ENCODE results near the gene CBLN3. TPM values are rescaled to one million over a fixed set of nuclear protein-coding genes. Genes with fewer than 3 reads are reported as not detected.

The CBLN3 gene
- 1.0 TPM for total RNA-seq (2021; ENCODE audit: unreplicated experiment)
- 1.6 TPM for polyA plus RNA-seq (2012; ENCODE audit: insufficient read length)
- Bru-seq, nascent RNA: percentile 28 among the genes with signal in this experiment
- percentile 27 among the genes with signal in this experiment for BruChase-seq, experiment 1, labeled RNA remaining after a 2-hour chase
- BruChase-seq, experiment 2, labeled RNA remaining after a 6-hour chase: percentile 30 among the genes with signal in this experiment
- long read RNA-seq: 0 reads

DNA sequence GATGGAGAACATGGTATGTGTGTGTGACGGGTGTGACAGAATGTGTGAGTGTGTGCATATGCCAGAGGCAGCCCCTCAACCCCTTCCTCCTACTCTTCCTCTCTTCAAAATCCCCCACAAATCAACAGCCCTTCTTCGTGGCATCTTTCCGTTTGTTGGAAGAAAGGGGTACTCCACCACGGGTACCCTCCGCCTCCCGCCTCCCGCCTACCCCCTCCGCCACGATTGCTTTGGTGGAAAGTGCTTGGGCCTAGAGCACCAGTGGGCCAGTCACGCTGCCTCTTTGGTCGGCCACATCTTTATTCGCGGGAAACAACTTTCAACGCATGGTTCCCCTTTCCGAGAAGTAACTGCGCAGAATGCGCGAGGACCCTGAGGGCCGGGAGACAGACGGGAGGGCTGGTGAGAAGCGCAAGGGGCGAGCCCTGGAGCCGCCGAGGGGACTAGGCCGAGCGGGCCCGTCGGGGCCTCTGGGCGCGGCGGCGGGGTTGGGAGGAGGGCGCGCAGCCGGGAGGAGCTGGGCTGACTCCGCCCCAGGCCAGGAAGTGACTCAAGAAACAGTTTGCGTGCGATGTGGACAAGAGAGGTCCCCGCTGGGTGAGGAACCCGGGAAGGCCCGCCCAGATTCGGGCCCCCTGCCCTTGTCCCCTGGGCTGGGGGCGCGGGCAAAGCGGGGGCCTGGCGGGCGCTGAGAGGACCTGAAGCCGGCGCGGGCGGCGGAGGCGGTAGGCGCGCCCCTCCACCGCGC lies at the start of gene CBLN3, which contains the start of gene KHNYN:
TSS of gene CBLN3 (minus strand) at position 274 of the 748 bp plus-strand sequence. CDS start 614 bp downstream, outside the sequence.
TSS of gene KHNYN (plus strand) at position 560 of the 748 bp plus-strand sequence. CDS start 777 bp downstream, outside the sequence.
- peak within 1 kb of the TSS; percentile 74 to 84 for H3K4me3 ChIP-seq (ENCODE audit: low read depth in 2 of 2, low read length in 2 of 2)
- POLR2A ChIA-PET: no interaction called here
- DNase-seq (ENCODE audit: low read depth, low spot score): no peak
- no TSS peak for BruUV-seq (replicated peaks)
- H3K36me3 ChIP-seq (ENCODE audit: control insufficient read depth, insufficient read depth, low read length): peaks cover 6% of the 10 kb centered on the region
- in situ Hi-C loops (cut with HindIII; ENCODE audit: low pct_unique_long_range_greater_than_20kb, low sequenced_read_pairs): loop anchor here (10.0 kb wide), 1 partner anchor 95 kb away; the partner anchor contains the start of genes ADCY4 and RIPK3
- peaks cover 8% of the 10 kb centered on the region for H3K4me1 ChIP-seq (ENCODE audit: control insufficient read depth, insufficient read depth, low read length)
- intact Hi-C loops (cut with micrococcal nuclease; ENCODE audit: unreplicated experiment): loop anchor here (2.0 kb wide), 1 partner anchor 97 kb away; no protein-coding TSS in a partner anchor
- peak within 1 kb of the TSS; percentile 91 for H3K27ac ChIP-seq (ENCODE audit: low read length)
- CTCF ChIA-PET: interaction anchor here (2.9 kb wide), 1 partner anchor 64 kb away, joined by 46 read pairs; no protein-coding TSS in a partner anchor
- H3K27me3 ChIP-seq (ENCODE audit: control insufficient read depth, insufficient read depth, low read length): no peaks in the 10 kb centered on the region
- TF ChIP-seq SIN3A (IDR thresholded peaks at IDR 0.05; ENCODE audit: borderline replicate concordance, insufficient read depth, low read depth, low read length) (0 out of 2 replicates have a peak, but pooled peaks have one; percentile 24), TCF7L2 (IDR thresholded peaks at IDR 0.05; ENCODE audit: low read depth, low read length) (no peak), CTCF (IDR thresholded peaks at IDR 0.05) (no peak), POLR2AphosphoS5 (IDR thresholded peaks at IDR 0.05; ENCODE audit: low read depth, low read length) (peak; percentile 78), REST (IDR thresholded peaks at IDR 0.05; ENCODE audit: insufficient read depth in 1 of 2, low read depth in 2 of 2, low read length in 1 of 2) (no peak)
- peak; percentile 91 for ATAC-seq
- H3K9me3 ChIP-seq (ENCODE audit: control insufficient read depth, insufficient read depth, low read depth, low read length): no peaks in the 10 kb centered on the region

DNA sequence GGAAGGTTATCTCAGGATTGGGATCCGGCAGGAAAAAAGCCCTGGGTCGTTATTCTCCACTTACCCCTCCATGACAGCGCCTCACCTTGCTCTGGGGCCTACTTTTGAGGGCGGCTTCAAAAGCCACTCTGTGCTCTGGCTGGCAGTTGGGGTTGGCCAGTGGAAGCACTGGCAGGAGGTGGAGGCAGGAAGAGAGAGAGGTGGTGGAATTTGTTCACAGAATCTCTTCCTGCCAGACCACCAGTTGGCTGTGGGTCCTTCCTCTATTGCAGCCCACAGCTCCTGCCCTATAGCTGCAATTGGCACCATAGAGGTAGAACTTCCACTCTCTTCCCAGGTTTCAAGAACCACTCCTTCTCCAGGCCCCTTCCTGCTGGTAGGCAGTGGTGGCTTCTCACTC lies 45.8 kb upstream of the CBLN3 start:
- BruUV-seq (replicated peaks): no TSS peak
- TF ChIP-seq CTCF (IDR thresholded peaks at IDR 0.05) (no peak), TCF7L2 (IDR thresholded peaks at IDR 0.05; ENCODE audit: low read depth, low read length) (no peak), POLR2AphosphoS5 (IDR thresholded peaks at IDR 0.05; ENCODE audit: low read depth, low read length) (no peak), SIN3A (IDR thresholded peaks at IDR 0.05; ENCODE audit: borderline replicate concordance, insufficient read depth, low read depth, low read length) (no peak), REST (IDR thresholded peaks at IDR 0.05; ENCODE audit: insufficient read depth in 1 of 2, low read depth in 2 of 2, low read length in 1 of 2) (no peak)
- in situ Hi-C loops (cut with HindIII; ENCODE audit: low pct_unique_long_range_greater_than_20kb, low sequenced_read_pairs) (no loop called here), intact Hi-C loops (cut with micrococcal nuclease; ENCODE audit: unreplicated experiment) (no loop called here)
- CTCF ChIA-PET: interaction anchor here (0.6 kb wide), 1 partner anchor 109 kb away, joined by 8 read pairs; no protein-coding TSS in a partner anchor
- no peaks in the 10 kb centered on the region for H3K9me3 ChIP-seq (ENCODE audit: control insufficient read depth, insufficient read depth, low read depth, low read length)
- no peak overlapping the region for H3K4me3 ChIP-seq (ENCODE audit: low read depth in 2 of 2, low read length in 2 of 2)
- H3K27me3 ChIP-seq (ENCODE audit: control insufficient read depth, insufficient read depth, low read length): no peaks in the 10 kb centered on the region
- H3K4me1 ChIP-seq (ENCODE audit: control insufficient read depth, insufficient read depth, low read length): no peaks in the 10 kb centered on the region
- POLR2A ChIA-PET: no interaction called here
- ATAC-seq (no peak), DNase-seq (ENCODE audit: low read depth, low spot score) (no peak)
- H3K36me3 ChIP-seq (ENCODE audit: control insufficient read depth, insufficient read depth, low read length): no peaks in the 10 kb centered on the region
- no peak overlapping the region for H3K27ac ChIP-seq (ENCODE audit: low read length)

Measured in Panc1 (cell line).